ENCODE results near the gene TMEM132A.

Gene TMEM132A

GRCh38 chr11:60917267-60917666 is 7.0 kb upstream of the TMEM132A start:
- no peak for DNase-seq (ENCODE audit: extremely low spot score)
- ChIA-PET POLR2A (no interaction called here), CTCF (no interaction called here)
- TF ChIP-seq FOXK2 (IDR thresholded peaks at IDR 0.05) (no peak), L3MBTL2 (conservative IDR thresholded peaks at IDR 0.05) (no peak), SUZ12 (IDR thresholded peaks at IDR 0.05) (no peak), FOXM1 (IDR thresholded peaks at IDR 0.05; ENCODE audit: borderline replicate concordance) (no peak), CTBP1 (IDR thresholded peaks at IDR 0.05; ENCODE audit: borderline replicate concordance) (no peak)

- ChIA-PET POLR2A (no interaction called here), CTCF (no interaction called here)
- no peak for TF ChIP-seq CTBP1 (IDR thresholded peaks at IDR 0.05; ENCODE audit: borderline replicate concordance)
- no peak for TF ChIP-seq ZNF384 (IDR thresholded peaks at IDR 0.05)
- no peak for TF ChIP-seq HDGF (IDR thresholded peaks at IDR 0.05; ENCODE audit: borderline replicate concordance)
- no peak for TF ChIP-seq SUZ12 (IDR thresholded peaks at IDR 0.05)
- no peak for TF ChIP-seq L3MBTL2 (conservative IDR thresholded peaks at IDR 0.05)
- no peak for TF ChIP-seq NFRKB (IDR thresholded peaks at IDR 0.05)
- no peak for TF ChIP-seq BHLHE40 (IDR thresholded peaks at IDR 0.05; ENCODE audit: borderline replicate concordance)
- TF ChIP-seq TARDBP (IDR thresholded peaks at IDR 0.05), result no peak
- no peak for TF ChIP-seq FOXM1 (IDR thresholded peaks at IDR 0.05; ENCODE audit: borderline replicate concordance)
- no peak for TF ChIP-seq ARNT (IDR thresholded peaks at IDR 0.05)
- no peak for TF ChIP-seq SP1 (IDR thresholded peaks at IDR 0.05)
- no peak for TF ChIP-seq PKNOX1 (IDR thresholded peaks at IDR 0.05)
- TF ChIP-seq LEF1 (IDR thresholded peaks at IDR 0.05; ENCODE audit: borderline replicate concordance), result no peak
- TF ChIP-seq FOXK2 (IDR thresholded peaks at IDR 0.05), result no peak
- TF ChIP-seq ELF4 (IDR thresholded peaks at IDR 0.05), result no peak
- no peak for TF ChIP-seq FOXA1 (IDR thresholded peaks at IDR 0.05)
- no peak for DNase-seq (ENCODE audit: extremely low spot score)
Measured at GRCh38 chr11:60918251-60918938, 5.9 kb upstream of the TMEM132A start.

GRCh38 chr11:60918939-60919265 is 5.4 kb upstream of the TMEM132A start:
- ChIA-PET POLR2A (no interaction called here), CTCF (no interaction called here)
- TF ChIP-seq FOXA1 (IDR thresholded peaks at IDR 0.05), result no peak
- DNase-seq (ENCODE audit: extremely low spot score), result no peak

- no peak for DNase-seq (ENCODE audit: extremely low spot score)
- TF ChIP-seq SP1 (IDR thresholded peaks at IDR 0.05) (no peak), ELF4 (IDR thresholded peaks at IDR 0.05) (no peak), FOXM1 (IDR thresholded peaks at IDR 0.05; ENCODE audit: borderline replicate concordance) (no peak), HDGF (IDR thresholded peaks at IDR 0.05; ENCODE audit: borderline replicate concordance) (no peak), FOXK2 (IDR thresholded peaks at IDR 0.05) (no peak), ARNT (IDR thresholded peaks at IDR 0.05) (no peak), LEF1 (IDR thresholded peaks at IDR 0.05; ENCODE audit: borderline replicate concordance) (no peak), L3MBTL2 (conservative IDR thresholded peaks at IDR 0.05) (no peak), SUZ12 (IDR thresholded peaks at IDR 0.05) (no peak)
- POLR2A ChIA-PET, result no interaction called here
- CTCF ChIA-PET, result no interaction called here
Measured at GRCh38 chr11:60919320-60919719, 4.9 kb upstream of the TMEM132A start.

DNA sequence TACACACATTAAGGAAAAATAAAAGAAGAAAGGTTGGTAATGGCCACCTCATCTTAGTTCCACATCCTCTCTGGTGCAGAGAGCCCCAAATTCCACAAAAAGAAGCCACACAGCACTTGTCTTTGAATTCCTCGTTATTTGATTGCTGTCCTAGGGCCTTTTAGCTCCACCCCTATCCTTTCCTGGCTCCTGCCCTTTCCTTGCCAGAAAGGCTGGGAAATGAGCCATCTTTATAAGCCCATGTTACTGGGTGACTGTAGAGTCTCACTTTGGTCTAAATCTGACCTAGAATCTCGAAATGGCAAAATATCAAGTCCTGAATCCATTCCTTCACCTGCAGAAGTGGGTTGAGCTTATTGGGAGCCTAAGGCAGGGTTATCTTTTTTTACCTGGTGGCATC is 4.3 kb upstream of the TMEM132A start:
- no peak for TF ChIP-seq ELF4 (IDR thresholded peaks at IDR 0.05)
- TF ChIP-seq L3MBTL2 (conservative IDR thresholded peaks at IDR 0.05), result no peak
- TF ChIP-seq BHLHE40 (IDR thresholded peaks at IDR 0.05; ENCODE audit: borderline replicate concordance), result no peak
- TF ChIP-seq ZNF384 (IDR thresholded peaks at IDR 0.05), result no peak
- TF ChIP-seq CTBP1 (IDR thresholded peaks at IDR 0.05; ENCODE audit: borderline replicate concordance), result no peak
- no peak for TF ChIP-seq ARNT (IDR thresholded peaks at IDR 0.05)
- no peak for TF ChIP-seq TARDBP (IDR thresholded peaks at IDR 0.05)
- TF ChIP-seq FOXA1 (IDR thresholded peaks at IDR 0.05), result no peak
- TF ChIP-seq FOXM1 (IDR thresholded peaks at IDR 0.05; ENCODE audit: borderline replicate concordance), result no peak
- TF ChIP-seq FOXK2 (IDR thresholded peaks at IDR 0.05), result no peak
- TF ChIP-seq NFRKB (IDR thresholded peaks at IDR 0.05), result no peak
- TF ChIP-seq PKNOX1 (IDR thresholded peaks at IDR 0.05), result no peak
- TF ChIP-seq LEF1 (IDR thresholded peaks at IDR 0.05; ENCODE audit: borderline replicate concordance), result no peak
- POLR2A ChIA-PET, result no interaction called here
- no peak for DNase-seq (ENCODE audit: extremely low spot score)
- CTCF ChIA-PET, result no interaction called here

DNA sequence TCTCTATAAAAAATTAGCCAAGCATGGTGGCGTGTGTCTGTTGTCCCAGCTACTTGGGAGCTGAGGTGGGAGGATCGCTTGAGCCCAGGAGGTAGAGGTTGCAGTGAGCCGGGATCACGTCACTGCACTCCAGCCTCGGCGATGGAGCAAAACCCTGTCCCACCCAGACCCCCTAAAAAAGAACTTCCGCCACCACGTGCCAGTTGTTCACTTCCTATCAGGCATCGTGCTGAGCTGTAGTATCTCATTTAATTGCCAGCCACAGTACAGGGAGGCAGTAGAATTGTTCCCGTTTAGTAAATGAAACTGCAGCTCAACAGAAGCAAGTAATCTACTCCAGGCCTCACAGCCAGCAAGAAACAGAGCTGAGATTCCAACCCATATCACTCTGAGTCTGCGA is 3.0 kb upstream of the TMEM132A start:
- ChIA-PET POLR2A (interaction anchor here (1.0 kb wide), 1 partner anchor 15 kb away, joined by 4 read pairs; the partner anchor contains the start of gene PRPF19), CTCF (no interaction called here)
- no peak for DNase-seq (ENCODE audit: extremely low spot score)
- TF ChIP-seq NFRKB (IDR thresholded peaks at IDR 0.05) (no peak), ARNT (IDR thresholded peaks at IDR 0.05) (no peak), SUZ12 (IDR thresholded peaks at IDR 0.05) (no peak), FOXA1 (IDR thresholded peaks at IDR 0.05) (no peak), SP1 (IDR thresholded peaks at IDR 0.05) (no peak)

DNA sequence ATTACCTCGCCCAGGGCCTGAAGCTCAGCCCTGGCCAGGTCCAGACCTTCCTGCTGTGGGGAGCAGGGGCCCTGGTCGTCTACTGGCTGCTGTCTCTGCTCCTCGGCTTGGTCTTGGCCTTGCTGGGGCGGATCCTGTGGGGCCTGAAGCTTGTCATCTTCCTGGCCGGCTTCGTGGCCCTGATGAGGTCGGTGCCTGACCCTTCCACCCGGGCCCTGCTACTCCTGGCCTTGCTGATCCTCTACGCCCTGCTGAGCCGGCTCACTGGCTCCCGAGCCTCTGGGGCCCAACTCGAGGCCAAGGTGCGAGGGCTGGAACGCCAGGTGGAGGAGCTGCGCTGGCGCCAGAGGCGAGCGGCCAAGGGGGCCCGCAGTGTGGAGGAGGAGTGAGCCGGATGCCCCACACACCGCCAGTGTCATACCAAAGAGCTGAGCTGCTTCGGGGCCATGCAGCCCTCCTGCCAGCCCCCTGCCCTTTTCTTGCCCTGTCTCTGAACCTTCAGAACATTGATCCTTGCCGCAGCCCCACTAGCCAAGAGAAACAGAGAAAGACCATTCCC is 2.4 kb upstream of the TMEM132A start:
- ChIA-PET POLR2A (interaction anchor here (1.0 kb wide), 1 partner anchor 16 kb away, joined by 4 read pairs; the partner anchor contains the start of gene PRPF19), CTCF (no interaction called here)
- TF ChIP-seq LEF1 (IDR thresholded peaks at IDR 0.05; ENCODE audit: borderline replicate concordance), result no peak
- TF ChIP-seq FOXK2 (IDR thresholded peaks at IDR 0.05), result no peak
- TF ChIP-seq CTBP1 (IDR thresholded peaks at IDR 0.05; ENCODE audit: borderline replicate concordance), result no peak
- TF ChIP-seq ZNF384 (IDR thresholded peaks at IDR 0.05), result no peak
- TF ChIP-seq FOXM1 (IDR thresholded peaks at IDR 0.05; ENCODE audit: borderline replicate concordance), result no peak
- no peak for TF ChIP-seq HDGF (IDR thresholded peaks at IDR 0.05; ENCODE audit: borderline replicate concordance)
- no peak for DNase-seq (ENCODE audit: extremely low spot score)
